Stomach (tissue), 9 donors: Measurements from ENCODE around the gene GYG1. TPM values are rescaled to one million over a fixed set of nuclear protein-coding genes. Genes with fewer than 3 reads are reported as not detected.

Source experiments
- DNase-seq, 2 donors: peaks; one replicate each; pipeline versions ENCODE4 v3.0.0 to v3.0.0-alpha.2; 2013 to 2019
- H3K27ac ChIP-seq, 5 donors: fragments of 200-600 bp in 4 of 5; sonication (generic) in 4 of 5; one replicate each; pipeline ENCODE4 v1.5.1; 2013 to 2019; ENCODE audit warnings: mild to moderate bottlenecking in 1 of 5, moderate library complexity in 1 of 5
- H3K27me3 ChIP-seq, 3 donors: fragments of 200-600 bp; sonication (generic); one replicate each; pipeline ENCODE4 v1.5.1; 2017 to 2019; ENCODE audit warnings: mixed run types in 1 of 3
- H3K36me3 ChIP-seq, 4 donors: fragments of 200-600 bp; sonication (generic); 1 replicate in 3 of 4; 2 replicates in 1 of 4; pipeline ENCODE4 v1.5.1; 2016 to 2019
- H3K4me1 ChIP-seq, 4 donors: fragments of 200-600 bp; sonication (generic); one replicate each; pipeline ENCODE4 v1.5.1; 2016 to 2019
- H3K4me3 ChIP-seq, 4 donors: fragments of 200-600 bp; sonication (generic) in 3 of 4; one replicate each; pipeline ENCODE4 v1.5.1; 2016 to 2019; ENCODE audit warnings: mild to moderate bottlenecking in 1 of 4
- H3K9me3 ChIP-seq, 4 donors: fragments of 200-600 bp; sonication (generic); one replicate each; pipeline ENCODE4 v1.5.1; 2016 to 2019
- CTCF ChIP-seq, 7 experiments: fragments of 450-650 bp in 4 of 7; fragments of 200-600 bp in 3 of 7; sonication (generic) in 3 of 7; IDR thresholded peaks; one replicate each; pipeline ENCODE4 v1.5.1; 2016 to 2019; ENCODE audit warnings: antibody characterized with exemption in 7 of 7, control low read depth in 2 of 7, mild to moderate bottlenecking in 1 of 7
- EP300 ChIP-seq: sonication (generic); formaldehyde crosslinking; IDR thresholded peaks from one replicate; pipeline ENCODE4 v1.6.1; 2017; ENCODE audit warnings: antibody characterized with exemption
- POLR2A ChIP-seq, 4 donors: fragments of 450-650 bp; IDR thresholded peaks; one replicate each; pipeline ENCODE4 v1.6.1; 2016; ENCODE audit warnings: antibody characterized with exemption in 4 of 4, control low read depth in 2 of 4, mild to moderate bottlenecking in 1 of 4, moderate library complexity in 1 of 4
- POLR2AphosphoS5 ChIP-seq, 3 donors: sonication (generic); formaldehyde crosslinking; IDR thresholded peaks; one replicate each; pipeline ENCODE4 v1.6.1; 2016; ENCODE audit warnings: antibody characterized with exemption in 3 of 3
- WGBS, 5 donors: extraction: QIAGEN DNeasy Blood & Tissue Kit in 3 of 5; methylation state at CpG; one replicate each; pipeline versions ENCODE4 v1.1.5 to v1.1.7; 2013 to 2018; 5-methylcytosine and 5-hydroxymethylcytosine counted together
- intact Hi-C: fragments of 100-400 bp; cut with DNase I; formaldehyde crosslinking; loops from one replicate; pipeline ENCODE4 v1.15.1; 2023; ENCODE audit warnings: low total_unique reads
- polyA plus RNA-seq, 3 donors: library from polyadenylated mRNA; stranded (reverse); fragments of 200-250 nt; gene quantifications; one replicate each; pipeline ENCODE4 v1.2.3, GENCODE V29; 2013
- total RNA-seq, 5 donors: library from RNA; depleted of rRNA; stranded (reverse); fragments of >200 nt; gene quantifications; one replicate each; pipeline versions ENCODE4 v1.1.0 to v1.2.3, GENCODE V29; 2014 to 2016
- donor health status: healthy with polysubstance abuse.
- donor health status: Bipolar disorder and iron deficiency.
- donor health status: healthy.

The GYG1 gene
- total and polyA plus RNA-seq, 8 donors = 4.9 to 169 (median 38.1) TPM

GRCh38 chr3:149020839-149021252 is 29.5 kb downstream of the GYG1 start:
- no peak overlapping the region for H3K27ac ChIP-seq
- 52 to 86% (median 67%) methylated on average over 4 of the region's 4 CpGs for WGBS, 5 donors
- H3K4me3 ChIP-seq = no peak overlapping the region
- peaks cover 14 to 81% (median 66%) of the 10 kb centered on the region in 4 donors for H3K36me3 ChIP-seq
- no peaks in the 10 kb centered on the region for H3K27me3 ChIP-seq
- DNase-seq = no peak
- H3K9me3 ChIP-seq = peaks cover 0 to 7% (median 3%) of the 10 kb centered on the region in 4 donors
- TF ChIP-seq EP300 (no peak), POLR2A (IDR thresholded peaks at IDR 0.05) (no peak), POLR2AphosphoS5 (IDR thresholded peaks at IDR 0.05) (no peak), CTCF (IDR thresholded peaks at IDR 0.05) (no peak)
- H3K4me1 ChIP-seq = peaks cover 6 to 42% (median 22%) of the 10 kb centered on the region in 4 donors
- intact Hi-C loops = no loop called here

- no peak for DNase-seq
- H3K27me3 ChIP-seq = no peaks in the 10 kb centered on the region
- 23 to 54% (median 48%) methylated on average over 1 of the region's 1 CpG for WGBS, 5 donors
- H3K4me3 ChIP-seq = no peak overlapping the region
- TF ChIP-seq CTCF (IDR thresholded peaks at IDR 0.05) (no peak), POLR2A (IDR thresholded peaks at IDR 0.05) (no peak), EP300 (no peak), POLR2AphosphoS5 (IDR thresholded peaks at IDR 0.05) (no peak)
- no peak overlapping the region for H3K27ac ChIP-seq
- intact Hi-C loops = no loop called here
- H3K36me3 ChIP-seq = peaks cover 14 to 85% (median 73%) of the 10 kb centered on the region in 4 donors
- peaks cover 6 to 35% (median 18%) of the 10 kb centered on the region in 4 donors for H3K4me1 ChIP-seq
- peaks cover 0 to 7% (median 3%) of the 10 kb centered on the region in 4 donors for H3K9me3 ChIP-seq
Observed at GRCh38 chr3:149021830-149022229, 30.5 kb downstream of the GYG1 start.

GRCh38 chr3:149023951-149024350 is 32.6 kb downstream of the GYG1 start:
- no peaks in the 10 kb centered on the region for H3K27me3 ChIP-seq
- no peak for DNase-seq
- H3K4me3 ChIP-seq = no peak overlapping the region
- WGBS, 5 donors = 80 to 91% (median 86%) methylated on average over 3 of the region's 3 CpGs
- intact Hi-C loops = no loop called here
- TF ChIP-seq POLR2A (IDR thresholded peaks at IDR 0.05) (no peak), EP300 (no peak), CTCF (IDR thresholded peaks at IDR 0.05) (no peak), POLR2AphosphoS5 (IDR thresholded peaks at IDR 0.05) (no peak)
- H3K36me3 ChIP-seq = peaks cover 14 to 100% (median 94%) of the 10 kb centered on the region in 4 donors
- H3K9me3 ChIP-seq = peaks cover 0 to 7% (median 3%) of the 10 kb centered on the region in 4 donors
- no peak overlapping the region for H3K27ac ChIP-seq
- peaks cover 0 to 24% (median 14%) of the 10 kb centered on the region in 4 donors for H3K4me1 ChIP-seq

GRCh38 chr3:149026718-149027117 is 35.4 kb downstream of the GYG1 start:
- H3K27me3 ChIP-seq = no peaks in the 10 kb centered on the region
- H3K36me3 ChIP-seq = peaks cover 14 to 81% (median 79%) of the 10 kb centered on the region in 4 donors
- no peak for DNase-seq
- no peak overlapping the region for H3K4me3 ChIP-seq
- 67 to 80% (median 78%) methylated on average over 4 of the region's 4 CpGs for WGBS, 5 donors
- peaks cover 0 to 3% (median 0%) of the 10 kb centered on the region in 4 donors for H3K4me1 ChIP-seq
- no peak for TF ChIP-seq POLR2A (IDR thresholded peaks at IDR 0.05)
- TF ChIP-seq POLR2AphosphoS5 (IDR thresholded peaks at IDR 0.05) = no peak
- no peak for TF ChIP-seq CTCF (IDR thresholded peaks at IDR 0.05)
- no peak for TF ChIP-seq EP300
- intact Hi-C loops = no loop called here
- H3K9me3 ChIP-seq = peaks cover 0 to 7% (median 3%) of the 10 kb centered on the region in 4 donors
- no peak overlapping the region for H3K27ac ChIP-seq
